HL-60/S4 treated with retinoic acid at 250 ng/mL for 4 days and 3 days (cell line): Measurements from ENCODE around the gene TLL2.
"Not testable (repeated sequence)": the region's sequence is repeated elsewhere in the genome, so short reads cannot be mapped to it uniquely, and the experiment has no call there.

Experiments
- in situ Hi-C: fragments of 300-500 bp; cut with MboI; formaldehyde crosslinking; loops from 2 replicates; pipeline ENCODE4 v1.7.0; 2022; ENCODE audit warnings: low sequenced_read_pairs

TLL2 gene

GRCh38 chr10:96513698-96514561 lies at the start of gene TLL2:
TLL2 (minus strand) TSS chr10:96513926; CDS start chr10:96513685, 241 bp downstream.
- in situ Hi-C loops, result no loop called here

GRCh38 chr10:96560966-96561887 lies 47.5 kb upstream of the TLL2 start:
- in situ Hi-C loops, result no loop called here

DNA sequence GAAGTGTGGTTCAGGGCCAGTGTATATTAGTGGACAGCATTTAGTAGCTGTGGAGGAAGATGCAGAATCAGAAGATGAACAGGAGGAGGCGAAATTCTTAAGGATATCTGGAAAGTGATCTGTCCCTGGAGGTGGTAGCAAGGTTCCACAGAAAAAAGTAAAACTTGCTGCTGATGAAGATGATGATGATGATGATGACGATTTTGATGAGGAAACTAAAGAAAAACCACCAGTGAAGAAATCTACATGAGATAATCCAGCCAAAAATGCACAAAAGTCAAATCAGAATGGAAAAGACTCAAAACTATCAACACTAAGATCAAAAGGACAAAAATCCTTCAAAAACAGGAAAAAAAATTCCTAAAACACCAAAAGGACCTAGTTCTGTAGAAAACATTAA lies 46.8 kb upstream of the TLL2 start:
- in situ Hi-C loops, result no loop called here

- in situ Hi-C loops, result no loop called here
Observed at GRCh38 chr10:96556003-96556402, 42.3 kb upstream of the TLL2 start.

DNA sequence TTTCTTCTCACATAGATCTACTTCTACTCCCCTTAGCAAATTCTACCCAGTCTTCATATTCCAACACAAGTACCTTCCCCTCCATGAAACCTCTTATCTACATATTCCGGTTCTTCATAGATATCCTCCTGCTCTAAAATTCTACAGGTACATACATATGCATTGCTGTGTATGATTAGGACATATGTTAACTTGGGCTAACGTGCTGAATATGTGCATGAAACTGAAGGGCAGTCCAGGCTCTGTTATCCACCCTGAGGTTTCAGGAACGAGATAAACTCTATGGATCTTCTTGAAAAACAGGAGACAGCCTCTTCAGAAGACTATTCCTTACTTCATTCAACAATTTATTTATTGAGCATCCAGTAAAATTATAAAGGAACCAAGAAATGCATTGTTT lies 41.6 kb upstream of the TLL2 start:
- in situ Hi-C loops, result no loop called here

- in situ Hi-C loops, result no loop called here
Observed at GRCh38 chr10:96548589-96548988, 34.9 kb upstream of the TLL2 start.

GRCh38 chr10:96545558-96545957 lies 31.8 kb upstream of the TLL2 start:
- in situ Hi-C loops, result not testable (repeated sequence)

DNA sequence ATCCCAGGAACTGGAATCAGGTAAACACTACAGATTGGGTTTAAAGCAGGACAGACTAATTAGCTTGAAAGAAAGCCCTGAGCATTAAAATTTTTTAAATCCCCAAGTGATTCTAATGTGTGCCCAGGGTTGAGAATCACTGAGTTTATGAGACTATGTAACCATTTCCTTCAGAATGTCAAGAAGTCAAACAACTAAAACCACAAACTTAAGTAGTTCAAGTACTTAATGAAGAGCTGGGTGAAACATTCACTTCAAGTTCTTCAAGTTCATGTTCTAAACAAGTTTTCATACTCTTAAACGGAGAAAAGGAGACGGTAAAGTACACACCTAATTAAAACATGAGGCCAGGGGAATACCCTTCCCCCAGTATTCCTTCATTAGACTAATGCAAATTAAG lies 28.2 kb upstream of the TLL2 start:
- in situ Hi-C loops, result no loop called here

DNA sequence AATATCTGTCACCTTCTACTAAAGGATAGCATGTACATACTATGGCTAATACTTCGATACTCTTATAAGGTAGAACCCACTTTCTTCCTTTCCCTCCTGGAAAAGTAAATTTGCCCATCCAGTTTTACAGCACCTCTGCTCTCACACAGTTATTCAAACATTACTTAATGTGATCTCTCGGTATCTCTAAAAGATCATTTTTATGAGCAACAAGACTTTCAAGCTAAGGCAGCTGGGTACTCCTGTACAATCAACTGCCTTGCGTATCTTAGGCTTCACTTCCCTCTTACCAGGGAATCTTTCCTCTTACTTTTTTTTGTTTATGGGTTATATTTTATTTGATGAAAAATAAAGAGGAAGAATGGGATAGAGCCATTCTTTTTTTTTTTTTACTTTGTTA lies 26.5 kb upstream of the TLL2 start:
- in situ Hi-C loops, result no loop called here

DNA sequence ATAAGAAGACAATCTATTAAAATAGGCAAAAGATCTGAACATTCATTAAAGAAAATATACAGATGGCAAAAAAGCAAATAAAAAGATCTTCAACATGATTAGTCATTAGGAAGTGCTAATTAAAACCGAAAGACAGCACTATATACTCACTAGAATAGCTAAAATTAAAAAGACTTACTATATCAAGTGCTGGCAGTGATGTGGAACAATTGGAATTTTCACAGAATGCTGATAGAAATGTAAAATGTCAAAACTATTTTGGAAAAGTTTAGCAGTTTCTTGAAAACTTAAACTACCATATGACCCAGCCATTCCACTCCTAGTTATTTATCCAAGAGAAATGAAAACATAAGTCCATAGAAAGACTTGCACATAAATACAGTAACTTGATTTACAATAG lies 25.0 kb upstream of the TLL2 start:
- in situ Hi-C loops, result no loop called here

- in situ Hi-C loops, result no loop called here
Observed at GRCh38 chr10:96536129-96536528, 22.4 kb upstream of the TLL2 start.

- in situ Hi-C loops, result no loop called here
Observed at GRCh38 chr10:96532523-96532922, 18.8 kb upstream of the TLL2 start.

- in situ Hi-C loops, result no loop called here
Observed at GRCh38 chr10:96529634-96530279, 16.0 kb upstream of the TLL2 start.

DNA sequence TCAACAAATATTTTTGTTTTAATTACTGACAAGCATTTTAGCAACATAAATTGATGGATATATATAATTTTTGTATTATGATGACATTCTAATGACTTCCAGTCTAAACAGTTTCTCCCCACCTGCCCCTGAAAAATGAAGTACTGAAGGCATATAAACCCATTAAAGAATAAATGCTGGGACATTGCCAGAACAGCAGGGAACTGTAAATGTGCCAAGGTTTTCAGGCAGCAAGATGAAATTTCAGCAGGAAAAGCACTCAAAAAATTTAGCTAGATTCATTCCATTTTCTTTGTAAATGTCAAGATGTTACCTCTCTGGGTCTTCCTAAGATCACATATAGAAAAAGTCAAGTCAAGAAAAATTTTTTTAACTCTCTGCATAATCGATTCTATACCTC lies 11.0 kb upstream of the TLL2 start:
- in situ Hi-C loops, result no loop called here

GRCh38 chr10:96517284-96517683 lies 3.6 kb upstream of the TLL2 start:
- in situ Hi-C loops, result no loop called here

GRCh38 chr10:96516337-96516736 lies 2.6 kb upstream of the TLL2 start:
- in situ Hi-C loops, result no loop called here

GRCh38 chr10:96513305-96513697 lies 425 bp downstream of the TLL2 start:
- in situ Hi-C loops, result no loop called here

GRCh38 chr10:96512524-96513304 lies 1.0 kb downstream of the TLL2 start:
- in situ Hi-C loops, result no loop called here

GRCh38 chr10:96511044-96511945 lies 2.4 kb downstream of the TLL2 start:
- in situ Hi-C loops, result no loop called here
